OCI-LY3 (cell line): ENCODE data around the gene ACADVL.

Experiments used
- CTCF ChIP-seq: fragments of 200-600, 300-600 bp; sonication (generic); IDR thresholded peaks from 2 replicates; pipeline ENCODE4 v1.5.1; 2014; ENCODE audit warnings: antibody characterized with exemption, low read length, low read depth
- EZH2phosphoT487 ChIP-seq: fragments of 200-600 bp; shearing (Covaris generic); IDR thresholded peaks from 2 replicates; pipeline ENCODE4 v1.6.1; 2018; ENCODE audit warnings: antibody characterized with exemption, mixed run types, low read depth

DNA sequence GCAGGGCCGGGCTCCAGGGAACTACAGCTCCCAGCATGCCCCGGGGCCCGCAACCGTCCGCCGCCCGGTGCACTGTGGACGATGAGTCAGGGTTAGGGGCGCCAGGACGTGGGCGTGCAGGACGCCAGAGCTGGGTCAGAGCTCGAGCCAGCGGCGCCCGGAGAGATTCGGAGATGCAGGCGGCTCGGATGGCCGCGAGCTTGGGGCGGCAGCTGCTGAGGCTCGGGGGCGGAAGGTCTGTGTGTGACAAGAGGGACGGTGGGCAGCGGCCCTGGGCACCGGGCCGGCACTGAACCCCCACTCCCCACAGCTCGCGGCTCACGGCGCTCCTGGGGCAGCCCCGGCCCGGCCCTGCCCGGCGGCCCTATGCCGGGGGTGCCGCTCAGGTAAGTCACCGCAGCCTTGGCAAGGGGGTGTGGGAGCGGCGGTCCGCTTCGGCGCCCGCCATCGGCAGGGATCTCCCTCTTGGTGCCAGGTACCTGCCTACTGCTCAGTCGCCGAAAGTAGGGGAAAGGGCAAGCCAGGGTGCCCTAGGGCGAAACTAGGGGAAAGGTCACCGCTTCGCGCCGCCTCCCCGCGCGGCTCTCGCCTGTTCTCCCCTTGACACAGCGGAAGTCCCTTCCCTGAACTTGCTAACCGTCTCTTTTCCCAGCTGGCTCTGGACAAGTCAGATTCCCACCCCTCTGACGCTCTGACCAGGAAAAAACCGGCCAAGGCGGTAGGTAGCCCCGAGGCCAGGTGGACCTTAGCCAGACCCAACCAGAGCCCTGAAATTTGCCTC is at the start of gene ACADVL, which contains the start of gene DLG4:
- TF ChIP-seq CTCF (no peak), EZH2phosphoT487 (no peak)
